GM19397 (cell line): ENCODE measurements around the gene HMCN1.

Experiments
- ATAC-seq: cut with Tn5 transposase; IDR thresholded peaks from one replicate; pipeline ENCODE4 v1.9.1; 2021; ENCODE audit warnings: mild to moderate bottlenecking, moderate library complexity; ENCODE audit not compliant: unreplicated experiment

The HMCN1 gene

GRCh38 chr1:186063091-186063657 is 329.0 kb downstream of the HMCN1 start:
- ATAC-seq = no peak

- ATAC-seq = no peak
Measured at GRCh38 chr1:186066411-186066810, 332.2 kb downstream of the HMCN1 start.

GRCh38 chr1:186073697-186074096 is 339.5 kb downstream of the HMCN1 start:
- no peak for ATAC-seq

GRCh38 chr1:186076006-186076405 is 341.8 kb downstream of the HMCN1 start:
- no peak for ATAC-seq

- peak; percentile 93 for ATAC-seq
Measured at GRCh38 chr1:186078245-186078644, 344.1 kb downstream of the HMCN1 start.

GRCh38 chr1:186079084-186079684 is 345.0 kb downstream of the HMCN1 start:
- ATAC-seq = no peak

- ATAC-seq = peak; percentile 79
Measured at GRCh38 chr1:186082235-186082937, 348.2 kb downstream of the HMCN1 start.

- no peak for ATAC-seq
Measured at GRCh38 chr1:186086583-186086982, 352.4 kb downstream of the HMCN1 start.

GRCh38 chr1:186089940-186090339 is 355.7 kb downstream of the HMCN1 start:
- ATAC-seq = no peak

- ATAC-seq = no peak
Measured at GRCh38 chr1:186091222-186091720, 357.1 kb downstream of the HMCN1 start.

- ATAC-seq = no peak
Measured at GRCh38 chr1:186093437-186093836, 359.2 kb downstream of the HMCN1 start.

GRCh38 chr1:186094172-186094571 is 360.0 kb downstream of the HMCN1 start:
- ATAC-seq = no peak

GRCh38 chr1:186099336-186100104 is 365.3 kb downstream of the HMCN1 start:
- ATAC-seq = no peak

GRCh38 chr1:186102107-186102506 is 367.9 kb downstream of the HMCN1 start:
- no peak for ATAC-seq

- ATAC-seq = no peak
Measured at GRCh38 chr1:186102547-186103148, 368.5 kb downstream of the HMCN1 start.

GRCh38 chr1:186104459-186104858 is 370.3 kb downstream of the HMCN1 start:
- no peak for ATAC-seq

GRCh38 chr1:186112280-186112679 is 378.1 kb downstream of the HMCN1 start:
- ATAC-seq = no peak

GRCh38 chr1:186113461-186113860 is 379.3 kb downstream of the HMCN1 start:
- ATAC-seq = no peak

GRCh38 chr1:186118724-186119123 is 384.5 kb downstream of the HMCN1 start:
- ATAC-seq = no peak

- ATAC-seq = no peak
Measured at GRCh38 chr1:186122837-186123236, 388.6 kb downstream of the HMCN1 start.

- no peak for ATAC-seq
Measured at GRCh38 chr1:186125035-186125434, 390.8 kb downstream of the HMCN1 start.
